B cell (primary cell): ENCODE measurements around the gene NUDT14. TPM values are rescaled to one million over a fixed set of nuclear protein-coding genes. Genes with fewer than 3 reads are reported as not detected.

Experiments used
- ATAC-seq: fragments of 200-7000 bp; cut with Tn5 transposase; one replicate; pipeline ENCODE4 v1.10.0; 2021; ENCODE audit warnings: low read depth, mild to moderate bottlenecking, moderate number of reproducible peaks, moderate library complexity
- CTCF ChIA-PET: fragments of 350-600 bp; sonication (Branson Sonifier 250); formaldehyde crosslinking; loops from one replicate; lab custom pipeline; 2021; ENCODE audit warnings: antibody characterized with exemption, inconsistent platforms; lab: Charles Lee
- POLR2A ChIA-PET: fragments of 350-600 bp; sonication (Branson Sonifier 250); formaldehyde crosslinking; loops from one replicate; lab custom pipeline; 2021; ENCODE audit warnings: antibody characterized with exemption; lab: Charles Lee
- DNase-seq: peaks from one replicate; pipeline ENCODE4 v3.0.0; 2013
- H2AFZ ChIP-seq: 2 replicates; pipeline ENCODE4 v1.6.1; 2012; ENCODE audit warnings: mild to moderate bottlenecking, low read depth, low read length; ENCODE audit not compliant: insufficient read depth, poor library complexity, severe bottlenecking
- H3K27ac ChIP-seq, 2 donors: 1 replicate in 1 of 2; 2 replicates in 1 of 2; pipeline ENCODE4 v1.5.1; 2012 to 2013; ENCODE audit warnings: low read length in 2 of 2, mild to moderate bottlenecking in 2 of 2, moderate library complexity in 1 of 2
- H3K27me3 ChIP-seq, 4 experiments: fragments of 200-600 bp in 1 of 4; sonication (generic) in 1 of 4; replicated peaks in 1 of 4; 1 replicate in 2 of 4; 2 replicates in 2 of 4; pipeline versions ENCODE4 v1.6.1 to v1.7.0; 2013 to 2016; ENCODE audit warnings: low read length in 3 of 4, mild to moderate bottlenecking in 2 of 4, mixed read lengths in 1 of 4, moderate library complexity in 1 of 4; ENCODE audit not compliant: insufficient read depth in 4 of 4, control insufficient read depth in 3 of 4; ENCODE audit errors: control extremely low read depth in 1 of 4
- H3K36me3 ChIP-seq, 2 experiments: replicated peaks in 1 of 2; 1 replicate in 1 of 2; 2 replicates in 1 of 2; pipeline versions ENCODE4 v1.6.1 to v1.7.1; 2013; ENCODE audit warnings: low read length in 1 of 2; ENCODE audit not compliant: insufficient read depth in 2 of 2, control insufficient read depth in 1 of 2; ENCODE audit errors: control extremely low read depth in 1 of 2, extremely low read depth in 1 of 2
- H3K4me1 ChIP-seq, 2 donors: fragments of 200-600 bp in 1 of 2; sonication (generic) in 1 of 2; 1 replicate in 1 of 2; 2 replicates in 1 of 2; pipeline versions ENCODE4 v1.5.1 to v1.6.1; 2013 to 2017; ENCODE audit warnings: low read length in 2 of 2; ENCODE audit not compliant: control insufficient read depth in 2 of 2, insufficient read depth in 2 of 2
- H3K4me2 ChIP-seq: replicated peaks from 2 replicates; pipeline ENCODE3; 2012; ENCODE audit warnings: mild to moderate bottlenecking, low read depth, low read length; ENCODE audit not compliant: poor library complexity, severe bottlenecking
- H3K4me3 ChIP-seq, 5 experiments: fragments of 200-600 bp in 1 of 5; sonication (generic) in 1 of 5; 1 replicate in 3 of 5; 2 replicates in 2 of 5; pipeline versions ENCODE4 v1.5.1 to v1.7.0; 2011 to 2016; ENCODE audit warnings: low read length in 4 of 5, mild to moderate bottlenecking in 4 of 5, low read depth in 2 of 5, control low read depth in 1 of 5, moderate library complexity in 1 of 5; ENCODE audit not compliant: insufficient read depth in 1 of 5; ENCODE audit errors: control extremely low read depth in 1 of 5, extremely low read depth in 1 of 5
- H3K79me2 ChIP-seq: fragments of 200-600 bp; sonication (generic); one replicate; pipeline ENCODE4 v1.6.0; 2016; ENCODE audit warnings: low read length; ENCODE audit not compliant: control insufficient read depth, insufficient read depth
- H3K9ac ChIP-seq: fragments of 200-600 bp; sonication (generic); 2 replicates; pipeline ENCODE4 v1.6.1; 2017; ENCODE audit warnings: mild to moderate bottlenecking, low read length, moderate library complexity
- H3K9me3 ChIP-seq, 3 donors: one replicate each; pipeline versions ENCODE4 v1.6.1 to v1.7.1; 2013; ENCODE audit warnings: low read length in 2 of 3; ENCODE audit not compliant: control insufficient read depth in 2 of 3, insufficient read depth in 1 of 3; ENCODE audit errors: control extremely low read depth in 1 of 3
- H4K20me1 ChIP-seq: 2 replicates; pipeline ENCODE4 v1.6.0; 2012; ENCODE audit warnings: mild to moderate bottlenecking, low read length; ENCODE audit not compliant: insufficient read depth, control insufficient read depth, poor library complexity, severe bottlenecking
- H3K27ac Mint-ChIP-seq: one replicate; pipeline ENCODE4 v1.8.0; 2021; ENCODE audit warnings: mixed read lengths
- H3K27me3 Mint-ChIP-seq: one replicate; pipeline ENCODE4 v1.8.0; 2021; ENCODE audit warnings: mixed read lengths
- H3K4me1 Mint-ChIP-seq: one replicate; pipeline ENCODE4 v1.8.0; 2021; ENCODE audit warnings: mixed read lengths
- H3K4me3 Mint-ChIP-seq: one replicate; pipeline ENCODE4 v1.8.0; 2021; ENCODE audit warnings: mixed read lengths
- H3K9me3 Mint-ChIP-seq: one replicate; pipeline ENCODE4 v1.8.0; 2022; ENCODE audit warnings: mixed read lengths; ENCODE audit not compliant: insufficient read depth
- CTCF ChIP-seq: fragments of 200-600 bp; IDR thresholded peaks from one replicate; pipeline ENCODE4 v1.8.0; 2022; ENCODE audit warnings: antibody characterized with exemption, mild to moderate bottlenecking
- EZH2 ChIP-seq: IDR thresholded peaks from 2 replicates; pipeline ENCODE4 v1.6.1; 2012; ENCODE audit warnings: borderline replicate concordance, low read depth, mild to moderate bottlenecking, moderate library complexity, low read length; ENCODE audit not compliant: insufficient read depth, poor library complexity, severe bottlenecking
- WGBS: methylation state at CpG from one replicate; pipeline ENCODE4 v1.1.5; 2013; ENCODE audit warnings: missing lambda C conversion rate; ENCODE audit not compliant: insufficient coverage; 5-methylcytosine and 5-hydroxymethylcytosine counted together
- intact Hi-C: fragments of 100-400 bp; cut with micrococcal nuclease; formaldehyde crosslinking; loops from one replicate; pipeline ENCODE4 v1.10.0; 2022
- polyA plus RNA-seq: library from polyadenylated mRNA; depleted of rRNA; stranded (reverse); fragments of >200 nt; gene quantifications from 2 replicates; pipeline ENCODE4 v1.2.3, GENCODE V29; 2012
- total RNA-seq, 2 donors: library from RNA; stranded (reverse); fragments of 120-200 nt in 1 of 2; gene quantifications; 1 replicate in 1 of 2; 2 replicates in 1 of 2; pipeline versions ENCODE4 v1.2.3 to v1.2.4, GENCODE V29; 2013 to 2022

NUDT14 gene
- total and polyA plus RNA-seq, 2 donors (not counting 1 experiment from before 2014, with no cell fraction given) = 17.4 to 31.6 TPM

- no peak overlapping the region for H3K27ac Mint-ChIP-seq
- H3K27ac ChIP-seq = no peak overlapping the region
- no peaks in the 10 kb centered on the region for H3K36me3 ChIP-seq
- no peaks in the 10 kb centered on the region for H3K9me3 Mint-ChIP-seq
- no peaks in the 10 kb centered on the region for H4K20me1 ChIP-seq
- WGBS = 91% methylated on average over 15 of the region's 22 CpGs
- no peak for TF ChIP-seq EZH2
- TF ChIP-seq CTCF = no peak
- H3K4me1 Mint-ChIP-seq = no peaks in the 10 kb centered on the region
- POLR2A ChIA-PET = no interaction called here
- H3K9me3 ChIP-seq = no peaks in the 10 kb centered on the region
- no peak overlapping the region for H3K4me3 ChIP-seq
- H3K4me3 Mint-ChIP-seq = no peak overlapping the region
- ATAC-seq (no peak), DNase-seq (no peak)
- H2AFZ ChIP-seq = no peak overlapping the region
- no peaks in the 10 kb centered on the region for H3K27me3 Mint-ChIP-seq
- H3K27me3 ChIP-seq = no peaks in the 10 kb centered on the region
- no peaks in the 10 kb centered on the region for H3K4me1 ChIP-seq
- H3K9ac ChIP-seq = no peak overlapping the region
- H3K4me2 ChIP-seq = no peak overlapping the region
- no peaks in the 10 kb centered on the region for H3K79me2 ChIP-seq
- CTCF ChIA-PET = no interaction called here
- intact Hi-C loops = no loop called here
Measured at GRCh38 chr14:105146976-105147635, 34.0 kb downstream of the NUDT14 start.

- H3K27me3 Mint-ChIP-seq = no peaks in the 10 kb centered on the region
- TF ChIP-seq EZH2 (no peak), CTCF (no peak)
- H3K4me1 Mint-ChIP-seq = no peaks in the 10 kb centered on the region
- ChIA-PET POLR2A (no interaction called here), CTCF (no interaction called here)
- no peak for ATAC-seq
- no peaks in the 10 kb centered on the region for H3K27me3 ChIP-seq
- H3K4me3 Mint-ChIP-seq = no peak overlapping the region
- H3K9ac ChIP-seq = no peak overlapping the region
- H3K27ac ChIP-seq = no peak overlapping the region
- WGBS = 92% methylated on average over 40 of the region's 40 CpGs
- no peaks in the 10 kb centered on the region for H3K79me2 ChIP-seq
- no peak overlapping the region for H3K4me2 ChIP-seq
- H3K9me3 ChIP-seq = peaks cover 0 to 2% (median 0%) of the 10 kb centered on the region in 3 donors
- no peaks in the 10 kb centered on the region for H3K36me3 ChIP-seq
- no peaks in the 10 kb centered on the region for H4K20me1 ChIP-seq
- no peak overlapping the region for H2AFZ ChIP-seq
- no peaks in the 10 kb centered on the region for H3K4me1 ChIP-seq
- no peak overlapping the region for H3K4me3 ChIP-seq
- H3K9me3 Mint-ChIP-seq = no peaks in the 10 kb centered on the region
- no peak for DNase-seq
- H3K27ac Mint-ChIP-seq = no peak overlapping the region
- intact Hi-C loops = no loop called here
Measured at GRCh38 chr14:105146181-105146975, 34.7 kb downstream of the NUDT14 start.
